Hepatocyte (in vitro differentiated cells): ENCODE results near the gene CCDC110. TPM values are rescaled to one million over a fixed set of nuclear protein-coding genes. Genes with fewer than 3 reads are reported as not detected.

Experiments
- DNase-seq: peaks from one replicate; pipeline ENCODE4 v3.0.0-alpha.2; 2016; ENCODE audit warnings: low spot score
- H2AFZ ChIP-seq: fragments of 200-600 bp; sonication (generic); 2 replicates; pipeline ENCODE4 v1.6.0; 2016; ENCODE audit warnings: antibody characterized with exemption, mild to moderate bottlenecking
- H3K27ac ChIP-seq: fragments of 200-600 bp; sonication (generic); 2 replicates; pipeline ENCODE4 v1.5.1; 2016; ENCODE audit warnings: mild to moderate bottlenecking
- H3K27me3 ChIP-seq: fragments of 200-600 bp; sonication (generic); 2 replicates; pipeline ENCODE4 v1.6.1; 2016
- H3K36me3 ChIP-seq: fragments of 200-600 bp; sonication (generic); replicated peaks from 2 replicates; pipeline ENCODE4 v1.5.1; 2016; ENCODE audit warnings: low read depth; ENCODE audit not compliant: insufficient read depth
- H3K4me1 ChIP-seq: fragments of 200-600 bp; sonication (generic); 2 replicates; pipeline ENCODE4 v1.5.1; 2016; ENCODE audit warnings: mild to moderate bottlenecking, moderate library complexity; ENCODE audit not compliant: insufficient read depth
- H3K4me2 ChIP-seq: fragments of 200-600 bp; sonication (generic); 2 replicates; pipeline ENCODE4 v1.6.0; 2016
- H3K4me3 ChIP-seq: fragments of 200-600 bp; sonication (generic); 2 replicates; pipeline ENCODE4 v1.5.1; 2016; ENCODE audit warnings: mild to moderate bottlenecking
- H3K79me2 ChIP-seq: fragments of 200-600 bp; sonication (generic); 2 replicates; pipeline ENCODE4 v1.6.0; 2017; ENCODE audit warnings: mild to moderate bottlenecking
- H3K9me2 ChIP-seq: fragments of 200-600 bp; sonication (generic); replicated peaks from 2 replicates; pipeline ENCODE4 v1.6.0; 2017; ENCODE audit warnings: mild to moderate bottlenecking; ENCODE audit not compliant: insufficient read depth
- H3K9me3 ChIP-seq: fragments of 200-600 bp; sonication (generic); 2 replicates; pipeline ENCODE4 v1.5.1; 2016; ENCODE audit warnings: low read depth, mild to moderate bottlenecking
- H4K20me1 ChIP-seq: fragments of 200-600 bp; sonication (generic); 2 replicates; pipeline ENCODE4 v1.6.0; 2016; ENCODE audit warnings: mild to moderate bottlenecking; ENCODE audit not compliant: insufficient read depth, poor library complexity, severe bottlenecking
- EZH2 ChIP-seq: fragments of 200-600 bp; sonication (generic); IDR thresholded peaks from 2 replicates; pipeline ENCODE4 v1.6.1; 2016; ENCODE audit warnings: antibody characterized with exemption, mild to moderate bottlenecking, borderline replicate concordance
- EZH2phosphoT487 ChIP-seq: fragments of 200-600 bp; sonication (generic); IDR thresholded peaks from one replicate; pipeline ENCODE4 v1.6.1; 2018; ENCODE audit warnings: antibody characterized with exemption, mild to moderate bottlenecking, low read depth, moderate library complexity; ENCODE audit not compliant: unreplicated experiment, severe bottlenecking
- WGBS: methylation state at CpG from one replicate; pipeline ENCODE4 v1.1.6; 2016; ENCODE audit warnings: low lambda C conversion rate; ENCODE audit errors: missing lambda C conversion rate; 5-methylcytosine and 5-hydroxymethylcytosine counted together
- polyA plus RNA-seq: library from polyadenylated mRNA; unstranded; fragments of >200 nt; fragmentation: Nextera tagmentation; extraction: Ambion mirVana; gene quantifications from 2 replicates; pipeline ENCODE4 v1.2.1, GENCODE V29; 2016
- total RNA-seq: library from RNA; depleted of rRNA; stranded (reverse); fragments of >200 nt; gene quantifications from 2 replicates; pipeline ENCODE4 v1.2.3, GENCODE V29; 2014
- TF ChIP-seq, protein P1 (sequence below): fragments of 200-600 bp; sonication (generic); IDR thresholded peaks from 2 replicates; pipeline ENCODE4 v1.5.1; 2016; ENCODE audit warnings: antibody characterized with exemption, mild to moderate bottlenecking; ENCODE audit not compliant: poor library complexity

The CCDC110 gene
- total and polyA plus RNA-seq, 2 experiments from 2014 or later, result 0.16 to 0.73 TPM

DNA sequence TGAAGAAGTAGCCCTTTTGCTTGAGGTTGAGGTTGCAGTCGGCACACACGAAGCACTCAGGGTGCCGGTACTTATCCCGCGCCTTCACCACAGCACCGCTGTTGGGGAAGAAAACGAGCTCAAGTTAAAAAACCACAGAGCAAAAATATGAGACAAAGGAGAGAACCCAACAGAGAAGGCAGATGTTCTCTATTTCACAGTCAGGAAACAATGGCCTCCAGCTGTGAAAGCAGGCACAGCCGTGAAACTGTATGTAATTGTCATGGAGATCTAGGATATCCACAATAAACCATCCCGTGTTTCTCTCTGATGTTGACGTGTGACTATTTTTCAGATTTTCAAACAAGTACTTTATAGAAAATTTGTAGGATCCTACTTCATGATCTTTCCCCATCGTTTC, 30.9 kb upstream of the CCDC110 start:
- Histone ChIP-seq H3K27me3 (no peaks in the 10 kb centered on the region), H3K4me3 (no peak overlapping the region), H3K36me3 (no peaks in the 10 kb centered on the region), H3K9me3 (no peaks in the 10 kb centered on the region), H3K4me2 (no peak overlapping the region), H4K20me1 (no peaks in the 10 kb centered on the region), H2AFZ (no peak overlapping the region), H3K4me1 (no peaks in the 10 kb centered on the region), H3K27ac (no peak overlapping the region), H3K9me2 (no peaks in the 10 kb centered on the region), H3K79me2 (no peaks in the 10 kb centered on the region)
- no peak for DNase-seq
- 79% methylated on average over 11 of the region's 11 CpGs for WGBS
- no peak for TF ChIP-seq EZH2phosphoT487
- no peak for TF ChIP-seq EZH2
- TF ChIP-seq, protein P1, sequence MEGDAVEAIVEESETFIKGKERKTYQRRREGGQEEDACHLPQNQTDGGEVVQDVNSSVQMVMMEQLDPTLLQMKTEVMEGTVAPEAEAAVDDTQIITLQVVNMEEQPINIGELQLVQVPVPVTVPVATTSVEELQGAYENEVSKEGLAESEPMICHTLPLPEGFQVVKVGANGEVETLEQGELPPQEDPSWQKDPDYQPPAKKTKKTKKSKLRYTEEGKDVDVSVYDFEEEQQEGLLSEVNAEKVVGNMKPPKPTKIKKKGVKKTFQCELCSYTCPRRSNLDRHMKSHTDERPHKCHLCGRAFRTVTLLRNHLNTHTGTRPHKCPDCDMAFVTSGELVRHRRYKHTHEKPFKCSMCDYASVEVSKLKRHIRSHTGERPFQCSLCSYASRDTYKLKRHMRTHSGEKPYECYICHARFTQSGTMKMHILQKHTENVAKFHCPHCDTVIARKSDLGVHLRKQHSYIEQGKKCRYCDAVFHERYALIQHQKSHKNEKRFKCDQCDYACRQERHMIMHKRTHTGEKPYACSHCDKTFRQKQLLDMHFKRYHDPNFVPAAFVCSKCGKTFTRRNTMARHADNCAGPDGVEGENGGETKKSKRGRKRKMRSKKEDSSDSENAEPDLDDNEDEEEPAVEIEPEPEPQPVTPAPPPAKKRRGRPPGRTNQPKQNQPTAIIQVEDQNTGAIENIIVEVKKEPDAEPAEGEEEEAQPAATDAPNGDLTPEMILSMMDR, result no peak

DNA sequence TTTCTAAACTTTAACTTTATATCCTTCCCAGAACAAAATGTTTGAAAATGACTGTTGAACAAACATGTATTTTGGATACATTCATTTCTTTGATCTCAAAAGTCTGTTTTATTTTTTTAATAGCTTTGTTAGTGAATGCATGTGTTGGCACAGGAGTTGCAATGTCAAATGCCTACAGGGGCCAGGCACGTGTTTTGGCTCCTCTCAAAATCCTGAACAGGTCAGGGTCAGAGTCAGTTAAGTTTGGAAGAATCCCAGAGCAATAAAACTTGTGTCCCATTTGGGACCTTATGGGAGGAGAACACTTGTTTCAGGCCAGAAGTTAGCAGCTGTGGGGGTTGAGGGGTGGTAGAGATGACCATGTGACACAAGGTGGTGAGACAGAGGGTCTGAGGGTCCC, 29.0 kb upstream of the CCDC110 start:
- TF ChIP-seq EZH2phosphoT487 (no peak), EZH2 (no peak)
- TF ChIP-seq, protein P1, result no peak
- H2AFZ ChIP-seq, result no peak overlapping the region
- no peak for DNase-seq
- H3K79me2 ChIP-seq, result no peaks in the 10 kb centered on the region
- H3K9me3 ChIP-seq, result no peaks in the 10 kb centered on the region
- H3K27ac ChIP-seq, result no peak overlapping the region
- H3K9me2 ChIP-seq, result no peaks in the 10 kb centered on the region
- H4K20me1 ChIP-seq, result no peaks in the 10 kb centered on the region
- H3K4me3 ChIP-seq, result no peak overlapping the region
- H3K4me1 ChIP-seq, result no peaks in the 10 kb centered on the region
- no peaks in the 10 kb centered on the region for H3K27me3 ChIP-seq
- no peaks in the 10 kb centered on the region for H3K36me3 ChIP-seq
- H3K4me2 ChIP-seq, result no peak overlapping the region
- WGBS, result 87% methylated on average over 1 of the region's 1 CpG

DNA sequence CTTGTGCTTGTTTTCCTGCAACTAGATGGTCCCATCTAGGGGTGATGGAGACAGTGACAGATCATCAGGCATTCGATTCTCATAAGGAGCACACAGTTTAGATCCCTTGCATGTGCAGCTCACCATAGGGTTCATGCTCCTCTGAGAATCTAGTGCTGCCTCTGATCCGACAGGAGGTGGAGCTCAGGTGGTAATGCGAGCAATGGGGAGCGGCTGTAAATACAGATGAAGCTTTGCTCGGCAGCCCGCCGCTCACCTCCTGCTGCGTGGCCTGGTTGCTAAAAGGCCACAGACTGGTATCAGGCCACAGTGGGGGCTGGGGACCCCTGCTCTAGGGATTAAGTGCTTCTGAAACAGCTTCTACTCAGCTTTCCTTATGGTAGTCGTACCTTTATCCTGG, 28.5 kb upstream of the CCDC110 start:
- Histone ChIP-seq H2AFZ (no peak overlapping the region), H3K4me1 (no peaks in the 10 kb centered on the region), H3K27me3 (no peaks in the 10 kb centered on the region), H3K79me2 (no peaks in the 10 kb centered on the region), H3K4me3 (no peak overlapping the region), H3K36me3 (no peaks in the 10 kb centered on the region), H3K9me2 (no peaks in the 10 kb centered on the region), H3K9me3 (no peaks in the 10 kb centered on the region), H4K20me1 (no peaks in the 10 kb centered on the region), H3K4me2 (no peak overlapping the region), H3K27ac (no peak overlapping the region)
- WGBS, result 96% methylated on average over 9 of the region's 9 CpGs
- no peak for DNase-seq
- TF ChIP-seq EZH2phosphoT487 (no peak), EZH2 (no peak)
- TF ChIP-seq, protein P1, result no peak

DNA sequence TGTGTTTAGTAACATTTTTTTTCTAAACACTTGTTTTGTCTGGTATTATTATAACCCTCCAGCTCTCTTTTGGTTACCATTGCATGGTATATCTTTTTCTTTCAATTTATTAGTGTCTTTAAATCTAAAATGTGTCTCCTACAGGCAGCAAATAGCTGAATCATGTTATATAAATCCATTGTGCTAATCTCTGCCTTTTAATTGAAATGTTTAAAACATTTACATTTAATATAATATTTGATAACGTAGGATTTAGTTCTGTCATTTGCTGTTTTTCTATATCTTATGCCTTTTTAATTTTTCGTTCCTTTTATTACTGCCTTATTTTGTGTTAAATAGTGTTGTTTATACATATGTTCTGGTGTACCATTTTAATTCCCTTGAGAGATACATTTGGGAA, 17.1 kb upstream of the CCDC110 start:
- Histone ChIP-seq H3K4me3 (no peak overlapping the region), H3K27me3 (no peaks in the 10 kb centered on the region), H3K9me2 (no peaks in the 10 kb centered on the region), H3K36me3 (no peaks in the 10 kb centered on the region), H3K9me3 (no peaks in the 10 kb centered on the region), H4K20me1 (no peaks in the 10 kb centered on the region), H3K79me2 (no peaks in the 10 kb centered on the region), H2AFZ (no peak overlapping the region), H3K4me1 (no peaks in the 10 kb centered on the region), H3K27ac (no peak overlapping the region), H3K4me2 (no peak overlapping the region)
- TF ChIP-seq EZH2 (no peak), EZH2phosphoT487 (no peak)
- TF ChIP-seq, protein P1, result no peak
- no peak for DNase-seq
- WGBS, result 81% methylated on average over 2 of the region's 2 CpGs
